NCI-H1417 treated with DMSO at 0.1 percent for 48 hours (cell line): Measurements from ENCODE around the gene PCNX2.
"Not testable (repeated sequence)": the region's sequence is repeated elsewhere in the genome, so short reads cannot be mapped to it uniquely, and the experiment has no call there.

Experiments
- DNase-seq: peaks from one replicate; lab custom pipeline; 2025; lab: John Stamatoyannopoulos, UW

Gene PCNX2

GRCh38 chr1:233006541-233006973 lies 289.0 kb downstream of the PCNX2 start:
- no peak for DNase-seq

- no peak for DNase-seq
Measured at GRCh38 chr1:233006108-233006507, 289.4 kb downstream of the PCNX2 start.

- DNase-seq = no peak
Measured at GRCh38 chr1:233005703-233006102, 289.8 kb downstream of the PCNX2 start.

- peak; percentile 26 for DNase-seq
Measured at GRCh38 chr1:233005156-233005555, 290.4 kb downstream of the PCNX2 start.

- no peak for DNase-seq
Measured at GRCh38 chr1:233004451-233004850, 291.1 kb downstream of the PCNX2 start.

- DNase-seq = not testable (repeated sequence)
Measured at GRCh38 chr1:233003638-233004037, 291.9 kb downstream of the PCNX2 start.

GRCh38 chr1:232999956-233000625 lies 295.4 kb downstream of the PCNX2 start:
- DNase-seq = no peak

- no peak for DNase-seq
Measured at GRCh38 chr1:232998646-232999045, 296.9 kb downstream of the PCNX2 start.

GRCh38 chr1:232998138-232998537 lies 297.4 kb downstream of the PCNX2 start:
- no peak for DNase-seq

- no peak for DNase-seq
Measured at GRCh38 chr1:232996143-232996542, 299.4 kb downstream of the PCNX2 start.

- no peak for DNase-seq
Measured at GRCh38 chr1:232995189-232995588, 300.3 kb downstream of the PCNX2 start.

- DNase-seq = no peak
Measured at GRCh38 chr1:232993555-232993954, 302.0 kb downstream of the PCNX2 start.

- DNase-seq = no peak
Measured at GRCh38 chr1:232992227-232992626, 303.3 kb downstream of the PCNX2 start.

- DNase-seq = no peak
Measured at GRCh38 chr1:232991238-232991637, 304.3 kb downstream of the PCNX2 start.

GRCh38 chr1:232990176-232991128 lies 305.1 kb downstream of the PCNX2 start:
- no peak for DNase-seq

GRCh38 chr1:232988572-232989040 lies 306.9 kb downstream of the PCNX2 start:
- no peak for DNase-seq

- no peak for DNase-seq
Measured at GRCh38 chr1:232987774-232988140, 307.8 kb downstream of the PCNX2 start.

- DNase-seq = no peak
Measured at GRCh38 chr1:232987046-232987773, 308.3 kb downstream of the PCNX2 start.

GRCh38 chr1:232986527-232986922 lies 309.0 kb downstream of the PCNX2 start:
- DNase-seq = no peak

GRCh38 chr1:232985882-232986526 lies 309.5 kb downstream of the PCNX2 start:
- no peak for DNase-seq

- no peak for DNase-seq
Measured at GRCh38 chr1:232984577-232985425, 310.7 kb downstream of the PCNX2 start.
